CD4-positive, alpha-beta T cell treated with Interleukin-6 for 4 hours (primary cell): ENCODE results near the gene KCNK4.

Experiments used
- DNase-seq: peaks from one replicate; pipeline ENCODE4 v3.0.0-alpha.2; 2020; ENCODE audit warnings: mixed read lengths

The KCNK4 gene

GRCh38 chr11:64331569-64332371 lies 40.7 kb downstream of the KCNK4 start:
- peak; percentile 75 for DNase-seq

DNA sequence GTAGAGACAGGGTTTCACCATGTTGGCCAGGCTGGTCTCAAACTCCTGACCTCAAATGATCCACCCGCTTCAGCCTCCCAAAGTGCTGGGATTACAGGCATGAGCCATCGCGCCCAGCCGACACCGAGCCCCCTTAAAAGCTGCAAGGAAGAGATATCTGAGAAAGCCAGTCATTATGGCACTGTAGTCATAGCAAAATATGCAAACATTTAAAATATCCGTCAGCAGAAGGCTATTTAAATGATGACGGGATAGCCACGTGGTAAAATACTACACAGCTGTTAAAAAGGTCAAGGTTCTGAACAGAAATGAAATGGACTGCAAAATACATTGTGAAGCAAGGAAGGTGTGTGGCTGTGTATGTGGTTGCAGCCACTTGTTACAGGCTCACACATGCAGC lies 42.5 kb downstream of the KCNK4 start:
- no peak for DNase-seq

- DNase-seq: no peak
Observed at GRCh38 chr11:64334764-64335735, 43.9 kb downstream of the KCNK4 start.

- no peak for DNase-seq
Observed at GRCh38 chr11:64337538-64338249, 46.6 kb downstream of the KCNK4 start.

- DNase-seq: no peak
Observed at GRCh38 chr11:64338716-64339115, 47.6 kb downstream of the KCNK4 start.

- no peak for DNase-seq
Observed at GRCh38 chr11:64339286-64339685, 48.2 kb downstream of the KCNK4 start.

- DNase-seq: peak; percentile 92
Observed at GRCh38 chr11:64339754-64340408, 48.8 kb downstream of the KCNK4 start, which contains the start of gene CCDC88B. Gene CCDC88B (plus strand): TSS chr11:64340204. CDS start chr11:64340267, 63 bp downstream.

DNA sequence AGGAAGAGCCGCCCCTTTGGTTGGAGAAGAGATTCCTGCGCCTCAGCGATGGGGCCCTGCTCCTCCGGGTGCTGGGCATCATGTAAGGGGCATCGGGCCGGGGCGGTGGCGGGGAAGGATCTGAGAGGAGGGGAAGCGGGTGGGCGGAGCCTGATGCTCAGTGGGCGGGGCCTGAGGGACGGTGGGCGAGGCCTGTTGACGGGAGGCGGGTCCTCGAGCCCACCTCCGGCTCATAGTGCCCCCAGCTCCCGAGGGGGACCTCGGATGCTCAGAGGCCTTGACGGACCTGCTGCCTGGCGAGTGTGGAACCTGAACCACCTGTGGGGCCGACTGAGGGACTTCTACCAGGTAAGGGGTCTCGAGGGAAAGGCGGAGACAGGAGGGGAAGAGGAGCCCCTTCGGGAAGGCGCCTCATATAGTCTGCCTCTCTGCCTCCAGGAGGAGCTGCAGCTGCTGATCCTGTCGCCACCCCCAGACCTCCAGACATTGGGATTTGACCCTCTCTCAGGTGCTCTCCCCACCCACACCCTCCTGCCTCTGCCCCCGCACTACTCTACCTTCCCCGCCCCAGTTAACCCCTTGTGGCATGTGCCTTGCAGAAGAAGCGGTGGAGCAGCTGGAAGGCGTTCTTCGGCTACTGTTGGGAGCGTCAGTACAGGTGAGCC lies 49.7 kb downstream of the KCNK4 start:
- DNase-seq: peak; percentile 75

- no peak for DNase-seq
Observed at GRCh38 chr11:64341429-64341828, 50.3 kb downstream of the KCNK4 start.

GRCh38 chr11:64341851-64342791 lies 51.0 kb downstream of the KCNK4 start:
- DNase-seq: peak; percentile 88

GRCh38 chr11:64342869-64343745 lies 52.0 kb downstream of the KCNK4 start:
- DNase-seq: no peak

DNA sequence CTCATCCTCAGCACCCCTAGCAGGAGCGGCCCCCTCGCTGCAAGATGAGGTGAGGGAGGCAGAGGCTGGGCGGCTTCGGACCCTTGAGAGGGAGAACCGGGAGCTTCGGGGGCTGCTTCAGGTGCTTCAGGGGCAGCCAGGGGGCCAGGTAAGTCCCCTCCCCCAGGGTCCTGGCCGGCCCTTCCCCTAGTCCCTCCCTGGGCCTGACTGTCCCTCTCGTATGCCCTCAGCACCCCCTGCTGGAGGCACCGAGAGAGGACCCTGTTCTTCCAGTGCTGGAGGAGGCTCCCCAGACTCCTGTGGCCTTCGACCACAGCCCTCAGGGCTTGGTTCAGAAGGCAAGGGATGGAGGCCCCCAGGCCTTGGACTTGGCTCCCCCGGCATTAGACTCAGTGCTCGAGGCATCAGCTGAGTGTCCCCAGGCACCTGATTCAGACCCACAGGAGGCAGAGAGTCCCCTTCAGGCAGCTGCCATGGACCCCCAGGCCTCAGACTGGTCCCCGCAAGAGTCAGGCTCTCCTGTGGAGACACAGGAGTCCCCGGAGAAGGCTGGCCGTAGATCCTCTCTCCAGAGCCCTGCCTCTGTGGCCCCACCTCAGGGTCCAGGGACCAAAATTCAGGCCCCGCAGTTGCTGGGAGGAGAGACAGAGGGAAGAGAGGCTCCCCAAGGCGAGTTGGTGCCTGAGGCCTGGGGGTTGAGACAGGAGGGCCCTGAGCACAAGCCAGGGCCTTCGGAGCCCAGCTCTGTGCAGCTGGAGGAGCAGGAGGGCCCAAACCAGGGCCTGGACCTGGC lies 52.9 kb downstream of the KCNK4 start:
- DNase-seq: no peak

DNA sequence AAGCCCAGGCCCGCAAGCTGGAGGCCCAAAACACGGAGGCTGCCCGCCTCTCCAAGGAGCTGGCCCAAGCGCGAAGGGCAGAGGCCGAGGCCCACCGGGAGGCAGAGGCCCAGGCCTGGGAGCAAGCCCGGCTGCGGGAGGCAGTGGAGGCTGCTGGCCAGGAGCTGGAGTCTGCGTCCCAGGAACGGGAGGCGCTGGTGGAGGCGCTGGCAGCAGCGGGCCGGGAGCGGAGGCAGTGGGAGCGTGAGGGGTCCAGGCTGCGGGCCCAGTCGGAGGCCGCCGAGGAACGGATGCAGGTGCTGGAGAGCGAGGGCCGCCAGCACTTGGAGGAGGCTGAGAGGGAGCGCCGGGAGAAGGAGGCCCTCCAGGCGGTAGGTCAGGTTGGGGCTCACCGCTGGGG lies 53.7 kb downstream of the KCNK4 start:
- DNase-seq: no peak

DNA sequence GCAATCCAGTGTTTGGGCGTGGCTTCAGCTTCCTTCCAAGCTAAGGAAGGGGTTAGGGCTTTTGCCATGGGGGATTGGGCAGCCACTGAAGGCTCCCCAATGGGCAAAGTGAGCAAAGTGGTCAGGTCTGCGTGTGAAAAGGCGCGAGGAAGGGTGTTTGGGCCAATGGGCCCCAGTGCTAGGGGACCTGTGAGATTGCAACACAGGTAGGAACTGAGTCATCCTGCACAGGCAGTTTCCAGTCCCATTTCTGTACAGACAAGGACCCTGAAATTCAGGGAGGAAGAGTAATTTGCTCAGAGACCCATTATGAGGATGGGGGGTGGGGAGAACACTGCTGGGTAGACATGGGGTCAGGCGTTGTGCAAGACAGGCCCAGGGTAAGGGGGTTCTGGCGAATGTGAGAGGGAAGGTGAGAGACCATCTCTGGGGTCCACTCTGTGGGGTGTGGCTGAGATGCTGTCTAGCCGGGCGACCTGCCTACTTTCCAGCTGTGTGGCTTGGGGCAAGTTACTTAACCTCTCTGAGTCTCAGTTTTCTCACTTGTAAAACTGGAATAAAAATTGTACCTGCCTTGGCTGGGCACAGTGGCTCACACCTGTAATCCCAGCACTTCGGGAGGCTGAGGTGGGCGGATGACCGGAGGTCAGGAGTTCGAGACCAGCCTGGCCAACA lies 56.2 kb downstream of the KCNK4 start:
- no peak for DNase-seq

- DNase-seq: no peak
Observed at GRCh38 chr11:64348383-64349024, 57.4 kb downstream of the KCNK4 start.

GRCh38 chr11:64349025-64349387 lies 57.9 kb downstream of the KCNK4 start:
- no peak for DNase-seq

DNA sequence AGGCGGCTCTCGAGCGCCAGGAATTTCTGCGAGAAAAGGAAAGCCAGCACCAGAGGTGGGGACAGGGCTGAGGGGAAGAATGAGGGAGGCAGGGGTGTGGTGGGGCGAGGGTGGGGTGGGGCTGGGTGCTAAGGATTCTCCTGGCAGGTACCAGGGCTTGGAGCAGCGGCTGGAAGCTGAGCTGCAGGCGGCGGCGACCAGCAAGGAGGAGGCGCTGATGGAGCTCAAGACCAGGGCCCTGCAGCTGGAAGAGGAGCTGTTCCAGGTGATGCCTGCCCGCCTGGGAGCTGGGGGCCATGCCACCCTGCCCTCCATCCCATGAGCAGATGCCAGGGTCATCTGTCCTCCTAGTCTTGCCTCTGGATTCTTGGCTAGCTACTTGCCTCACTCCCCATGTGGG lies 58.3 kb downstream of the KCNK4 start:
- no peak for DNase-seq
